Activated CD4-positive, alpha-beta T cell treated with anti-CD3 and anti-CD28 coated beads for 4 hours (primary cell): ENCODE data around the gene RPL12.
A peak's percentile ranks its signal among the peaks of the same experiment; 100 is the strongest.
"Not testable (repeated sequence)": the region's sequence is repeated elsewhere in the genome, so short reads cannot be mapped to it uniquely, and the experiment has no call there.

Source experiments
- DNase-seq, 2 donors: peaks; one replicate each; pipeline ENCODE4 v3.0.0-alpha.2; 2020

Gene RPL12

DNA sequence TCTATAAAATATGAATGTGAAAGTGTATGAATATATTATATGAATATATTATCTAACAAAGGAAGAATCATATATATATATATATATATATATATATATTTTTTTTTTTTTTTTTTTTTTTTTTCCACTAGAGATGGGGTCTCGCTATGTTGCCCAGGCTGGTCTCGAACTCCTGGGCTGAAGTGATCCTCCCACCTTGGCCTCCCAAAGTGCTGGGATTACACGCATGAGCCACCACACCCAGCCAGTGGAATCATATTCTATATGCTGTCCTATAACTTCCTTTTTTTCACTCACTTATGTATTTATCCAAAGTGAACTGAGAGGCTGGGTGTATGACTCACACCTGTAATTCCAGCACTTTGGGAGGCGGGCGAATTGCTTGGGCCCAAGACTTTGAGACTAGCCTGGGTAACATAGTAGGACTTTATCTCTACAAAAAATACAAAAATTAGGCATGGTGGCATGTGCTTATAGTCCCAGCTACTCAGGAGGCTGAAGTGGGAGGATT, 15.3 kb upstream of the RPL12 start:
- not testable (repeated sequence) for DNase-seq

DNA sequence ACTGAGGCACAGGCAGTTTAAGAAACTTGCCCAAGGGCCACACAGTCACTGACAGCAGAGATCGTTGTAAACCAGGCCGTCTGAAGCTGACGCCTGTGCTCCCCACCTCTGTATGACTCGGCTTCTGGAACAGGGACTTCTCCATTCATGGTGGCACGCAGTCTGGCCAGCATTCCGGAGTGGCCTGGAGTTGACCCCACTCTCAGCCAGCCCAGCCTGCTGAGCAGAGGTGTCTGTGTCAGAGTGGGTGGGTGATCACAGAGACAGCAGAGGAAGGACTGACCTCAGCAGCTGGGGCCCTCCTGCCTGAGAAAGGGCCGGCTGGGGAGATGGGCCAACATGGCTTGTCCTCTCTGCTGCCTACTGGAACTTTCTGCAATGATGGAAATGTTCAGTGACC, 12.7 kb upstream of the RPL12 start:
- no peak for DNase-seq

GRCh38 chr9:127463382-127463781, 12.2 kb upstream of the RPL12 start:
- no peak for DNase-seq

- DNase-seq, result no peak
These were observed 7.7 kb upstream of the RPL12 start for GRCh38 chr9:127458921-127459320.

DNA sequence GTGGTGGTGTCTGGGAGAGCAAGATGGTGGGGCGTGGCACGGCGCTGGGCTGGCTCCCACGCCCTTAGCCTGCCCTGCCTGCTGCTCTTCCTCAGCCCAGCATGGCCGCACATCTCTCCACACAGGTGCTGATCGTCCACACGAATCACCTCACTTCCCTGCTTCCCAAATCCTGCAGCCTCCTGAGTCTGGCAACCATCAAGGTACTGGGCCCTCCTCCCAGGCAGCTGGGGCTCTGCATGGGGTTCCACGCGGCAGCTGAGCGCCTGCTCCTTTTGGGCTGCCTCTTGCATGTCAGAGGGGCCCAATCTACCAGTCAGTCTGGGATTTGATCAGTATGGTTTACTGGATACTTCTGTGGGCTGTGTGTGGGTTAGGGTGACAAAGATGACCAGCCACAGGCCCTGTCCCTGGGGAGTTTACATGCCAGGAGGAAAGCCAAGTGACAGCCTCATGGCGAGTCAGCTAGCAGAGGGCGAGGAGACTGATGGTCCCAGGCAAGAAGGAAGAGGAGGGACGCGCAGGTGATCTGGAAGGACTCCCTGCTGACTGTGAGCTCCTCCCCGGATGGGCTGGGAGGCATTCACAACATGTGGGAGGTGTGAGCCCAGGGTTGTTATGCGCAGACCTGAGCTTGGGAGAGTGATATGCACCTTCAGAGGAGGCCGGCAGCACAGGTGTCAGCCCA, 6.1 kb upstream of the RPL12 start:
- no peak for DNase-seq

- DNase-seq, result peak in 1 of 2 donors; percentile 27
These were observed 4.3 kb upstream of the RPL12 start for GRCh38 chr9:127455324-127455992.

GRCh38 chr9:127452691-127453090, 1.5 kb upstream of the RPL12 start:
- no peak for DNase-seq

- DNase-seq, result peak; percentile 38 to 40
These were observed 851 bp upstream of the RPL12 start for GRCh38 chr9:127451858-127452656.

- DNase-seq, result no peak
These were observed 327 bp upstream of the RPL12 start for GRCh38 chr9:127451608-127451857.

DNA sequence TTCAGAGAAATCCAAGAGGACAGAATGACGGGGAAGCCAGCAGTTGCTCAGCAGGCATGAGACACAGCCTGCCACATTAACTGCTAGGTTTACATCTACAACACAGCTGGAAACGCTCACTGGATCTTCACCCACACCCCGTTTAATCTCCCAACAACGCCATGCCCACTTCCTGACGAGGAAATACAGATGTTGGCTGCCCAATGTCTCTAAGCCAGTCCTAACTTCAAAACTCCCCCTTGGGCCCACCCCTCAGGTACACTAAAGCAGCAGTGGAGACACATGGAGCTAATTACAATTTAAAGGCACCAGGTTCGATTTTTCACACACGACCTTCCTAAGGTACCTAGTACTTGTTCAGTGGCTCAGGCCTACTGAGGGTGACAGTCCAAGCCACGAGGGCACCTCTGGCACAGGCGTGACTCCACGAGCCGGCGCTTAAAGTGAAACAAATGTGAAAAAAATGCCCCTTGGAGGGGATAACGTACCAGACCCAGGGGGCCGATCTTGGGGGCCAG, 904 bp downstream of the RPL12 start:
- DNase-seq, result peak in 1 of 2 donors; percentile 20

- no peak for DNase-seq
These were observed 1.8 kb downstream of the RPL12 start for GRCh38 chr9:127449332-127449966.

- no peak for DNase-seq
These were observed 2.9 kb downstream of the RPL12 start for GRCh38 chr9:127448112-127448805.

DNA sequence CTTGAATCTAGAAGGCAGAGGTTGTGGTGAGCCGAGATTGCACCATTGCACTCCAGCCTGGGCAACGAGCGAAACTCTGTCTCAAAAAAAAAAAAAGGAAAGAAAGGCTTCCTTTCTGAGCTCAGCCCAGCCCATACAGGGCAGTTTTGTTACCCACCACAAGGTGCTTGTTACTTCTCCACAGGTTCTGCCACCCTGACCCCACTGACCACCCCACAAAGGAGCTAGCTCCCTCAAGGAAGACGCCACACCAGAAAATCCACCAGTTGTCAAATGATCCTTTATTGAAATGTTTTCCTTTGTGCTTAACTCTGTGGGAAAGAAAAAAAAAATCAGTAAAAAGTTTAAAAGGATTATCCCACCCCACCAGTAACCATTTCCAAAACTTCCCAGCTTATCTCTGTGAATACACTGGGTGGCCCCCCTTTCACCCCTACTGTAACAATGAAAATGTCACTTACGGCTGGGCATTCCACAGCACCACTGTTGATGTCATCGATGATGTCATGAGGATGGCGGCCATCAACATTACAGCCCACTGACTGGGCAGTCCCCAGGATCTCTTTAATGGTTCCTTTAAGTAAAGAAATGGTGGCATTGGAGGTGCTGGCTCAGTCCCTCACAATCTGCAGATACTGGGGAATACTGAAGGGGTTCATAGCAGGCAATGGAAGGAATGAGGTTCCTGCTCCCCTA, 3.6 kb downstream of the RPL12 start:
- DNase-seq, result no peak

- DNase-seq, result no peak
These were observed 4.3 kb downstream of the RPL12 start for GRCh38 chr9:127446713-127447415.

- no peak for DNase-seq
These were observed 5.1 kb downstream of the RPL12 start for GRCh38 chr9:127445851-127446712.

DNA sequence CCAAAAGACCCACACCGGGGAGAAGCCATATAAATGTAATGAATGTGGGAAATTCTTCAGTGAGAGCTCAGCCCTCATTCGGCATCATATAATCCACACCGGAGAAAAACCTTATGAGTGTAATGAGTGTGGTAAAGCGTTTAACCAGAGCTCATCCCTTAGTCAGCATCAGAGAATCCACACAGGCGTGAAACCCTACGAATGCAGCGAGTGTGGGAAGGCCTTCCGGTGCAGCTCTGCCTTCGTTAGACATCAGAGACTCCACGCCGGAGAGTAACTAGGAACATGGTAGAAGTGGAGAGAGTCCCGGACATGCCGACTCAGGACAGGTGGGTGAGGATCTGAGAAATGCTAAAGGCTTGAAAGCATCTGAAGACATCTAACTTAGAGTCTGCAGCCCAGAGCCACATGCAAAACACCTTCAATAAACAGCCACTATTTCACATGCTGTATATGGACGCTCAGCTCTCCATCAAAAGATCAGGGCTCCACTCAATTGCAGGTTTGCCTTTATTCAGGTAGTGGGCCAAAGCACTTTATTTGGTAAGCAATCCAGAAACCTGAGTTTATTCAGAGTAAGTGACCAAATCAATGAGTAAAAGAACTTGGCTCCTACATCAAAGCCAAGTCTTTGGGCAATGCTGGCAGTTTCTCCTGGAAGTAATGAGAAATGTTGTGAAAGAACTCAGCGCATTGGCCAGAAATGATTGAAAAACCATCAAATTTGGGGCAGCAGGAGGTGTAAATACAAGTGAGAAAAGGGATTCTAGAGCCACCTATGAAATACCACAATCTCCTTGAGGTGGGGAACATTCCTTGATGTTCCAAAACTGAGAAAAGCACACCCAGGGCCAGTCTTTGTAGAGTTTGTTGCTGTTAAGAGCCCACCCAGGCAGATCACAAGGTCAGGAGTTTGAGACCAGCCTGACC, 6.0 kb downstream of the RPL12 start:
- no peak for DNase-seq

GRCh38 chr9:127444283-127444920, 6.8 kb downstream of the RPL12 start:
- no peak for DNase-seq

DNA sequence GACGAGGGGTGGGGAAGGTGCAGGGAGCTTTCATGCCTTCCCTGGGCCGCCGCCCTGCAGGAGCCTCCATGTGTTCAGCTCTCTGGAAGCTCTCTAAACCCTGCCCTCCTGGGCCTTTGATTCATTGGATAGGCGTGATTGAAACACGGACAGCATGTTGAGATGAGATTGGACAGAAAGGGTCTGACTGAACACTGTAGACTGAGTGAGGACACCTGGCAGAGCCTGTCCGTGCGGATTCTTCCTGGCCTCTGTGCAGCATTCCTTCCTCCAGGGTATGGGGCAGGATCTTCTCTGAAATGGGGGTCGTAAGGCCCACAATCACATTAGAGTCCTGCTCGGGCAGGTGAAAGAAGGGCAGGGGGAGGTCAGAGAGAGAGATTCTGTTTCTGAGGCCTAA, 12.8 kb downstream of the RPL12 start:
- no peak for DNase-seq
